Activated T-cell treated with anti-CD3 and anti-CD28 coated beads for 24 hours (primary cell): ENCODE data around the gene ATP7A.
A peak's percentile ranks its signal among the peaks of the same experiment; 100 is the strongest.
"Not testable (repeated sequence)": the region's sequence is repeated elsewhere in the genome, so short reads cannot be mapped to it uniquely, and the experiment has no call there.

Source experiments
- DNase-seq: peaks from one replicate; pipeline ENCODE4 v3.0.0-alpha.2; 2020; ENCODE audit warnings: low read depth

Gene ATP7A

DNA sequence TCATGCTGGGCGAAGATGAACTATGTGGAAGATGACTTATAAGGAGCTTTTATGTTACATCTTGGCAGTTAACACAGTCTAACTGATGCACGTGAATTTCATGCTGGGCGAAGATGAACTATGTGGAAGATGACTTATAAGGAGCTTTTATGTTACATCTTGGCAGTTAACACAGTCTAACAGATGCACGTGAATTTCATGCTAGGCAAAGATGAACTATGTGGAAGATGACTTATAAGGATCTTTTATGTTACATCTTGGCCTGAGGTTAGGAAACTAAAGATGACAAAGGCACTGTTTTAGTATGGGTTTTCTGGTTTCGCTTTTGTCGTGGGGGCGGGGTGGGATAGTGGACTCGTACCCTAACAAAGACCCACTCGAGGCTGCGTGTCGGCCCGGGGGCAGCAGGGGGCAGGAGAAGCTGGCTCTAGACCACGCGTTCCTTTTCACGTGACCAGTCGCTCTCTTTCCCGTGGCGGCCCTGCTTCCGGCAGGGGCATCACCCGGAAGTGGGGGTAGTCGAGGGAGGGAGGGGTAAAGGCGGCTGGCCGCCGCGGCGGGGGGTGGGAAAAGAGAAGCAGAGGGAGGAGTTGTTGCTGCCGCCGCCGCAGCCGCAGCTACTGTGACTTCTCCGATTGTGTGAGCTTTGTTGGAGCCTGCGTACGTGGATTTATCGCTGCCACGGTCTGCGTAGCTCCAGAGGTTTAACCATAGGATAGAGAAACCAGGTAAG is at the start of gene ATP7A:
Gene ATP7A (plus strand): TSS at position 586 of the 733 bp plus-strand sequence. CDS start 60,949 bp downstream, outside the sequence.
- DNase-seq = peak; percentile 84

DNA sequence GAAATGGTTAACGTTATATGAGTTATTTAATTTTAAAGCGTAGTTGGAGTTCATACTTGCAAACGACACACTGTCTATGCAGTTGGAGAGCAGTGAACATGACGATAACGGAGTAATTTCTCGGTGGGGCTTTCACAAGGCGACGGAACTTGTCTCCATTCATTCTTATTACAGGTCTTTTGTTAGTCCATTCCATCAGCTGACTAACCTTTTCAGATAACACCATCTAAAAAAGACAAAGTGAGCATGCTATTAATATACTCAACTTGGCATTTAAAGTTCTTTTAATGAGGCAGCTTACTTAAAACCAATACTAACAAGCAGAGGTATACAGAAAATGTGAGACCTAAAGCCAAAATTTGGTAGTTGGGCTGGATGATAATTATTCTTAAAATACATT is 35.1 kb upstream of the ATP7A start:
- no peak for DNase-seq

DNA sequence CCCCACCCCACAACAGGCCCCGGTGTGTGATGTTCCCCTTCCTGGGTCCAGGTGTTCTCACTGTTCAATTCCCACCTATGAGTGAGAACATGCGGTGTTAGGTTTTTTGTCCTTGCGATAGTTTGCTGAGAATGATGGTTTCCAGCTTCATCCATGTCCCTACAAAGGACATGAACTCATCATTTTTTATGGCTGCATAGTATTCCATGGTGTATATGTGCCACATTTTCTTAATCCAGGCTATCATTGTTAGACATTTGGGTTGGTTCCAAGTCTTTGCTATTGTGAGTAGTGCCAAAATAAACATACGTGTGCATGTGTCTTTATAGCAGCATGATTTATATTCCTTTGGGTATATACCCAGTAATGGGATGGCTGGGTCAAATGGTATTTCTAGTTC is 29.1 kb upstream of the ATP7A start:
- not testable (repeated sequence) for DNase-seq

DNA sequence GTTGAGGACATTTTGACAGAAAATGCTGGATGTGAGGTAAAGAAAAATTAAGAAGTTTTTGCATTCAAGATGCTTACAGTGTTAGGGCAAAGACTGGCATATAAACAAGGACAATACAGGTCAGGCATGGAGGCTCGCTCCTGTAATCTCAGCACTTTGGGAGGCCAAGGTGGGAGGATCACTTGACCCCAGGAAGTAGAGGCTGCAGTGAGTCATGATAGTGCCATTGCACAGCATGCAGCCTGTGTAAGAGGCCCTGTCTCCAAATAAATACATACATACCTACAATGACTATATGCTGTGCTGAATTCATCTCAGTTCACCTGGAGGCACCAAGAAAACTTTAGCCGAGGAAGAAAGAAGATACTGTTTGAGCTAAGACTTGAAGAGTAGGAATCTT is 17.6 kb upstream of the ATP7A start:
- no peak for DNase-seq

DNA sequence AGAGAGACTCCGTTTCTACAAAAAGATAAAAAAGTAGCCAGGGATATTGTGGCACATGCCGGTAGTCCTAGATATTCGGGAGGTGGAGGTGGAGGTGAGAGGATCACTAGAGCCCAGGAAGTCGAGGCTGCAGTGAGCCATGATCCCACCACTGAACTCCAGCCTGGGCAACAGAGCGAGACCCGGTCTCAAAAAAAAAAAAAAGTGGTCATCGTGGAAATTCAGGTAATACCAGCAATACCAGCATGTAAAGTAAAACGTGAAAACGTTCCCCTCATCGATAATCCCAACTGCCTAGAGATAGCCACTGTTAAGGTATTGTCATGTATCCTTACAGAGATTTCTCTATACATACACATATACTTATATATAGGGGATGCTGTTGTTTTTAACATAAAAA is 16.8 kb upstream of the ATP7A start:
- no peak for DNase-seq

DNA sequence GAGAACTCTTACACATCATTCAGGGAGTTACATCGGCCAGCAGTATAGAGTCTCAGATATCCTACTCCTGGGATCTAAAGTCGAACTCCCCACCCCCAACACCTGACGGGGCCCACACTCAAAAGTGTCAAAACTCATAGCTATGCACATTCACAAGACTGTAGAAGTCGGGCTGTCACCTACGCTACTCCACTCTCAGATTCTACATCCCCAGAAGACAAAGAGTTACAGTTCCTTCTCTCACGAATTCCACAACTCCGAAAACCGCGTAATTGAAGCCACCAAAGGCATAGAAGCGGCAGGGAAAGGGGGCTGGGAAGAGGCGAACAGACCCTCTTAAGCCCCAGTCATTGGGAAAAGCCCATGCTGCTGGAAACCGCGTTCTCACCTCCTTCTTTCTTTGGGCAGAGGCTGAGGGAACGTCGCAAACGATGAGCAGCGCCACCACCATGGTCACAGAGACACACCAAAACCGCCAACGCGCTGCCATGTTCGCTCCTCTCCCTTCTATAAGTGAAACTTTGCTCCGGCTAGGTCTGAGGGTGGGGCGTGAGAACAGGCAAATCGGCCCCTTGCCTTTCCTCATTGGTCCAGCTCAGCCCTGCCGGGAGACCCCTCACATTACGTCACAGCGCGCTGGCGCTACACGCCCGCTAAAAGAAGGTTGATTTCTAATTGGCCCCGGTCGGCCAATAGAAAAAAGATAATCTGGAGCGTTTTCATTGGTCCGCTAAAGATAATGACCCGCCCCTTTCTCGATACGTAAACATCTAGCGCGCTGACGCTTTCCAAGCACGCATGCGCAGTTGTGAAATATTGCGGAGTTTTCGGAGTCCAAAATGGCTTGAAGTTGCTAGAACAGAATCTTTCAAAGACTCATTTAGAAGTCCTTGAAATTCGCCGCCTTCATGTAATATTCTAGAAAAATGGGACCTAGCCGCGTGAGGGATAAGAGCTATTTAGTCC is 15.3 kb upstream of the ATP7A start, which contains the start of gene MAGT1:
Gene MAGT1 (minus strand): TSS at position 515 of the 966 bp plus-strand sequence. CDS start 25 bp downstream, at position 490.
- peak; percentile 80 for DNase-seq

DNA sequence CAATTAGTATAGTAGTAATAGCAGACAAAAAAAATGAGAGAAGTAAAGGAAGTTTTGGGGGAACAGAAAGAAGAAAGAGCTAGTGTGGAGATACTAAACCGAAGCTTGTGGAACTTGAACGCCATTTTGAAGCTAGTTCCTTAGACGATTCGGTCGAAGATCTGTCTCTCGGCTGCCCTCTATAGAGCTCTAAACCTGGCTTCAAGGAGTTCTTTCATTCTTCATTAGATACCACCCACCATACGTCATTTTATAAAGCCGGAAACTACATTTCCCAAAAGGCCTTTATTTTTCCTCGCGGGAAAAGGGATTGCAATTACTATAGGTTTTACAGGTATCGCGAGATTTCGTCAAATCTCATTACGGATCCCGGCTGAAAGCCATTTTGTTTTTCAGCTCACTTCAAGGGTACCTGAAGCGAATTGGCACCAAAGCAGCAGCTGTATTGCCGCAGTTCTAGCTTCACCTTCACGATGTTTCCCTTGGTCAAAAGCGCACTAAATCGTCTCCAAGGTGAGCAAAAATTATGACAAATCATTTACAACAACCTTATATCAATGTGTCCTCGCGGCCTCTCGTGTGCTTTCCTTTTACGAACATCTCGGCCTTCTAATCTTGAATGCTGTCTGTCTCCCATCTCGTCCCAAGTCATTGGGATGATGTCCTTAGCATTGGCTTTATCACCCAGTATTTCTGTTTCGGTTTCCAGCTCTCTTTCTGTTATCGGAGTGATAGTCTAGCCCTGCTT is 11.2 kb upstream of the ATP7A start, which contains the start of gene COX7B:
Gene COX7B (plus strand): TSS at position 388 of the 748 bp plus-strand sequence. CDS start 86 bp downstream, at position 474.
- peak; percentile 58 for DNase-seq

DNA sequence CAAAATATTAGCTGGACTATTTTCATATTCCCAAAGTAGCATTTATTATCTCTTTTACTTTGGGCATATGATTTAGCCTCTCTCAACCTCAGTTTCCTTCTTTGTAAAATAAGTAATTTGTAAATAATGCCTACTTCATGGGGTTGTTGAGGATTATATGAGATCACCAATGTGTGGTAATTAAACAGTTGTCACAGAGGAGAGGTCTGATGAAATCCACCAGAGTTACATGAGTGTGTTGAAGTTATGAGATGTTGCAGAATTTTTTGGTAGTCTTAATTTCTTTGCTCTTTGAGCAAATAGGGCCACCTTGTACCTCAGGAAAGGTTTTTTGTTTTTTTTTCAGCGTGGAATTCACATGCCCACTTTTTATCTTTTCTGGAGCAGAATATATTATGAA is 9.8 kb upstream of the ATP7A start:
- DNase-seq = no peak

DNA sequence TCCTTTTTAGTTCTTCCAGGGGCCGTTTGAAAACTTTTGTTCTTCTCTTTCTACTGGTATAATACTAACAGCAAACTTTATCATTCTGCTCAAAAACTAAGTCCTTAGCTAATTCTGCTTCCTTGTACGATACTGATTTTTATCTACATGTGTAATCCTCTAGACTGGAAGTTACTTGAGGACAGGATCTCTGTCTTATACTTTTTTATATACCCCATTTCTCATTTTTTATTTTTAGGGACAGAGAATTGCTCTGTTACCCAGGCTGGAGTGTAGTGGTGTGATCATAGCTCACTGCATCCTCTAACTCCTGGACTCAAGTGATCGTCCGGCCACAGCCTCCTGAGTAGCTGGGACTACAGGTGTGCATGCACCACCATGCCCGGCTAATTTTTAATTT is 9.0 kb upstream of the ATP7A start:
- DNase-seq = no peak

DNA sequence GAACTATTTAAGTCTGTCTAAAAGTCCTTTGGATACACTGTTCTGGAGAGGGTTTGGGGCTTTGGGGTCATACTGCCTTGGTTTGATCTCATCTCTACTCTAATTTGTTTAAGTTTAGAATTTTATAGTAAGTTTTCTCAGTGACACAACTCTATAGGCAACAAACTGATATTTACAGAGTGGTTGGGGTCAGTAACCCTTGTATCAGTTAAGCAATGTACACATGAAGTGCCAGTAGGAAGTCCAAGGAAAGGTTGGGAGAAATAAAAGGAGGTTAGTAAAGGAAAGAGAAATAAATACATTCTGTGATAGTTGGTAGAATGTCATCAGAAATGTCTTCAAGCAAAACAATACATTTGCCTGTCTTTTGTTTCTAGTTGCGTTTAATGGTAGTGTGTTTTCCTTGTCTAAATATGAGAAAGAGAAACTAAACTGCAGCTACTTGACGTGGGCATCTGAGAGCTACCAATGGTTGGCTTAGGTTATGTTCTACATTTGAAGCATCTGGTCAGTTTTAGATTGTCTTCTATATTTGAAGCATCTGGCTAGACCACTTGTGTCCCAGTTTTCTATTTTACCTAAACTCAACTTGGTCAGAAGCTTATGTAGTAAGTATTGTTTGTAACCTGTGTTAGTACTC is 6.9 kb downstream of the ATP7A start:
- DNase-seq = no peak

DNA sequence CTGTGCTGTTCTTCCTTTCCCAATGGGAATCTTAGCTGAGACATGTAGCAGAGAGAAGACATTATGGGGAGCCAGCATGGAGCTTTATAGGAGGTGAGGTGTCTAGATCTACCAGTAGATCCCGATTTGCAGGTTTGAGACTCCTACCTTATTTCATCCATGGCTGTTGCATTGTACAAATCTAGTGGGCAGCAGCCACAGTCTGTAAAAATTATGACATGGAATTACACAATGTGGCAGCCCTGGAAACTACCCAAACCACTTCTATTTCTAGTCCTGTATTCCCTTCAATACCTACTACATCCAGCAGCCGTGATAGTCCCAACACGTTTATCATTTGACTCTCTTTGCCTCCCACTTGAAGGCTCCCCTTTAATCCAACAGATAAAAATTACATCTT is 8.1 kb downstream of the ATP7A start:
- no peak for DNase-seq

DNA sequence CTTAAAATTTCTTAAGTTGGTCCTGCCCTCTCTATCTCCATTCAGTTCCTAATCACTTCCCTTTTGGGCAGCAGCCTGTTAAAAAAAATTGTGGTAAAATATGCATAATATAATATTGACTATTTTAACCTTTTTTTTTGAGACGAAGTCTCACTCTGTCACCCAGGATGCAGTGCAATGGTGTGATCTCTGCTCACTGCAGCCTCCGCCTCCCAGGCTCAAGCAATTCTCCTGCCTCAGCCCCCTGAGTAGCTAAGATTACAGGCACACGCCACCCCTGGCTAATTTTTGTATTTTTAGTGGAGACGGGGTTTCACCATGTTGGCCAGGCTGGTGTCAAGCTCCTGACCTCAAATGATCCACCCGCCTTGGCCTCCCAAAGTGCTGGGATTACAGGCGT is 8.9 kb downstream of the ATP7A start:
- not testable (repeated sequence) for DNase-seq

DNA sequence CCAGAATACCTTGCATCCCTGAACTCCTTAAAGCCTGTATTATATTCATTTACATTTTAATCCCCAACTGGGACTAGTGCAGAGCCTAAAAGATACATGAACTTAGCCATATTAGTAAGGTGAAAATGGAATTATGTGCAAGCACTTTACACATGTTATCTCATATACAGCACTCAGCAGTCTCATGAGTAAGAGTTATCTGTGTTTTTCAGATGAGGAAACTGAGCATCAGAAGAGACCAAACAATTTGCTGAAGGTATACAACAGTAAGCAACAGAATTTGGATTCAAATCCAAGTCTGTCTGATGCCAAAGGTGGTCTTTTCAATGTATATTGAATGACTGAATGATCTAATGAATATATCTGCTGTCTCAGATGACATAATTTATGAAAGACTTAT is 12.3 kb downstream of the ATP7A start:
- no peak for DNase-seq

DNA sequence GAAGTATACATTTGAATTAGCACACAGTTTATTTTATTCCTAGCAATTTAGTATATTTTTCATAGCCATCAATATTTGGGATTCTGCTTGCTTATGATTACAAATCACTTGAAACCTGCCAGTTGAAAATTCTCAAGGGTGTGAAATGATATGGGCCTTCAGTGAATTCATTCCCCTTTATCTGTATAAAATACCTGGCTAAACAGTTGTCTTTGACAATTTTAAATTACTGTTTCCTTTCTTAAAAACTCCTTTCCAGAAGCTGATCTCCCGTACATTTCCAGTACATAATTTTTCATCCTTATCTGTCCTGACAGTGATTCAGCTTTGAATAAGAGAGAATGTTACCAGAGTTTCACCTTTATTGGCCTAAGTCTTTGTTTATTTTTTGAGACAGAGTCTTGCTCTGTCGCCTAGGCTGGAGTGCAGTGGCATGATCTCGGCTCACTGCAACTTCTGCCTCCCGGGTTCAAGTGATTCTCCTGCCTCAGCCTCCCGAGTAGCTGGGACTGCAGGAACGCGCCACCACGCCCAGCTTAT is 13.9 kb downstream of the ATP7A start:
- DNase-seq = no peak

DNA sequence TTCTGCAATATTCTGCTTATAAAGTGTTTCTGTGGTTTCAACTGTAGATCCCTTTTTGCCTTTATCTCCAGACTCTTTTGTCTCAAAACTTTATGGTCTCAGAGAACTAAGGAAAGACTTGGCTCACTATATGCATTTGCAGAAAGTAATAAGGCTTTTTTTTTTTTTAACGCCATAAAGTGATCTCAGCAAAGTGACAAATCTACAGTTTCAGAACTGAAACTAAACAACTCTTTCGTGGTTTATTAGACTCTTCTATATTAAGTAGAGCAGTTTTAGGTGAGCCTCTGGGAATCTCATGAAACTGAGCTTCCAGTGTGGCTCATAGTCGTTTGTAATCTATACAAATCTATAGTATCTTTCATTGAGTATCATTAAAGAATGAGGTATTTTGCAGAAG is 15.3 kb downstream of the ATP7A start:
- no peak for DNase-seq

DNA sequence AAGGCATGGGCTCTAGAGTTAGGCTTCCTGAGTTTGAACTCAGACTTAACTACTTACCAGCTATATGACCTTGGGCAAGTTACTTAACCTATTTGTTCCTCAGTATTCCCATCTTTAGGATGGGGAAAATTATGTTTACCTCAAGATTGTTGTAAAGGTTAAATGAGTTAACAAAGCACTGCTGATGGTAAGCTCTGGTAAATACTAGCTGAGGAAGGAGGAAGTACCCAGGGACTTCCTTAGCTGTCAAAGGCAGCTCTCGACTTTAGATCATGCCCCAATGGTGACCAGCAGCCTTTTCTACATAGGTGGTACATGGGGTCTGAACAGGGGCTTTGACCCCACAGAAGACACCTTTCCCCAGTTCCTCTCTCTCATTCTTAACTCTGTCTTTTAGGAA is 20.1 kb downstream of the ATP7A start:
- no peak for DNase-seq

DNA sequence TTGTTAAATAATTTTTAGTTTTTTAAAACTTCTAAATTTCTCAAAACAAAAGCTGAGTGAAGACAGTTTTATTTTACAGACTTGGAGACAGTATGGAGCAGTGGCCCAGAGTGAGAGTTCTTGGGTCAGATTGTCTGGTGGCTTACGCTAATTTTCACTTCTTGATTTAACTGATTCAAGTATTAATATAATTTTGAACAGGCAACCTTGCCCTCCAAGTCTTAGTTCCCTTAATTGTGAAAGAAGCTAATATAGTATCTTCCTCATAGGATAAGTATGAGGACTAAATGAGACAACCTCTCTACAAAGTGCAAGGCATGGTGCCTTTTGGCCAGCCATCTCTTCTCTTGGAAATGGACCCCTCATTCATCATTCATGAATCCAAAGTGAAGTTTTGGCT is 25.4 kb downstream of the ATP7A start:
- no peak for DNase-seq

DNA sequence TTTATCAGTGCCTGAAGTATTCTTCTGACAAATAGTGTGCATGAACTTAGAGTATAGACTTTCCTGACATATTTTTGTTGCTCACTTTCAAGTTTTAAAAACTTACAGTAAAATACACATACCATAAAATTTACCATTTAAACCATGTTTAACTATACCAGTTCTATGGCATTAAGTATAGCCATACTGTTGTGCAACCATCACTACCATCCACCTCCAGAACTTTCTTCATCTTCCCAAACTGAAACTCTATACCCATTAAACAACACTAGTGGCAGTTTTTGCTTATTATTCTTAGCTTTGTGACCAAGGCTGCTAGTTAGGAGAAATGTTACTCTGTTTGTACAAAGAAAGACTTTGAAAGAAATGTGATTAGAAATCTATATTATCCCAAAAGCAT is 25.8 kb downstream of the ATP7A start:
- DNase-seq = no peak

DNA sequence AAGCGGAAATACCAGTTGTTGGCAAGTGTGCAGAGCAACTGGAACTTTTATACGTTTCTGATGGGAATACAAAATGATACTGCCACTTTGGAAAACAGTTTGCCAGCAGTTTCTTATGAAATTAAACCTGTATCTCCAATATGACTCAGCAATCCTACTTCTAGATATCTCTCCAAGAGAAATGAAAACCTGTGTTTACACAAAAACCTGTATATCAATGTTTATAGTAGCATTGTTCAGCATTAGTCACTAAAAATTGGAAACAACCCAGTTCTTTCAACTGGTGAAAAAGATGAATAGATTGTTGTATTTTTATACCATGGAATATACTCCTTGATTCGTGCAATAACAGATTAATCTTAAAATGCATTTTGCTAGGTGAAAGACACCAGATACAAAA is 26.8 kb downstream of the ATP7A start:
- DNase-seq = no peak

DNA sequence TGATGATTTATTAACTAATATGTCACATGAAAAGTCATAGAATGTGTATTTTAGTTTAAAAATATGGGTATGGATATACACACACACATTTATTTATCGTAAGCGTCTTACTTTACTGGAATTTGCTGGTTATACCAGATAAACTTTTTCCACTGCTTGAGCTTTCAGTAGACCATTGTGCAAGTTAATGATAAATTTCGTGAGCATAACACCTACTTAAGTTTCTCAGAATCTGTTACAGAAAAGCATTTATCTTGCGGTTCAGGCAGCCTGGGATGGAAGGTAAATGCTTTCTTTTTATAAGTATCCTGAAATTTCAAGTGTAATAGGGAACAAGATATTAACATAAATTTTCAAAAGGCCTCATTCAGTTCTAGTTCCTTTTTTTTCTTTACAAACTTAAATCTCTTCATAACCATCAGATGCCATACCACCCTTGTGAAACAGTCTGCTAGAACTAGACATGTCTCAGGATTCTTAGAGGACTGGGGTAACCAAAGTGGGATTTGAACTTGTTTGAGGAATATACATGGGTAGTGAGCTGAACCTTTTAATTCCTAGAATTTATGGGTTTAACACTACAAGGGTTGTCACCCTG is 27.7 kb downstream of the ATP7A start:
- DNase-seq = no peak

DNA sequence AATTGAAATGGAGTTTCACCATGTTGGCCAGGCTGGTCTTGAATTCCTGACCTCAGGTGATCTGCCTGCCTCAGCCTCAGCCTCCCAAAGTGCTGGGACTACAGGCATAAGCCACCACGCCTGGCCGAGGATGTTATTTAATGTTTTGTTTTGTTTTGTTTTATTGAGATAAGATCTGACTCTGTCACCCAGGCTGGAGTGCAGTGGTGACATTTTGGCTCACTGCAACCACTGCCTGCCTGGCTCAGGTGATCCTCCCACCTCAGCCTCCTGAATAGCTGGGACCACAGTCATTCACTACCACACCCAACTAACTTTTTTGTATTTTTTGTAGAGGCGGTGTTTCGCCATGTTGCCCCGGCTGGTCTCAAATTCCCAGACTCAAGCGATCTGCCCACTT is 34.5 kb downstream of the ATP7A start:
- DNase-seq = not testable (repeated sequence)
